PC-9 (cell line): Measurements from ENCODE around the gene NGEF.

Experiments used
- CTCF ChIP-seq: fragments of 200-600 bp; sonication (generic); conservative IDR thresholded peaks from 2 replicates; pipeline ENCODE4 v1.6.1; 2017; ENCODE audit warnings: mixed run types, antibody characterized with exemption, mild to moderate bottlenecking, moderate library complexity
- EZH2 ChIP-seq: fragments of 200-600 bp; sonication (generic); IDR thresholded peaks from 2 replicates; pipeline ENCODE4 v1.8.0; 2017; ENCODE audit warnings: antibody characterized with exemption, low read depth

DNA sequence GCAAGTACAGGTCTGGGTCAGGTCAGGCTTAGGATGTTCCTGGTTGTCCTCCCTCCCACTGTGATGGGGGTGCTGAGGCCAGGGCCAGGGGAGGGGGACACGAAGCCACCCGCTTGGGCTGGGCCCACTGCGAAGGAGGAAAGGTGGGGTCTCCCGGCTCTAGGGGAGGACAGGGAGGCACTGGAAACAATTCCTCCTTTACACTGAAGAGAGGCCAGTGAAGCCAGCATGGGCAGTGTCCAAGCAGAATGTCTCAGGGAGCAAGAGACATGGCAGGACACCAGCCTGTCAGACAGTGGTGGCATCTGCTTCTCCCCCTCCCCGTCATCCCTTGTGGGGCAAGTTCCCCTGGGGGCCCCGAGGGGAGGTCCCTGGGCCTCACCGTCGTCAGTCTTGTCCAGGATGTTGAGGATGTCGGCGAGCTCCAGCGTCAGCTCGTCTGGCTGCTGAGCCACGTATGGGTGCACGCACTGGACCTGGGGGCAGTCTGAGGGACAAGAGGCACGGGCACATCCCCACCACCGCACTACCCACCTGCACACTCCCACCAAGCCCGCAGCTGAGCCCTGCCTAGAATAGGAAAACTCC is 132.2 kb downstream of the NGEF start:
- TF ChIP-seq CTCF (no peak), EZH2 (no peak)
